CD4-positive, alpha-beta T cell treated with Interleukin-12 subunit alpha and Interleukin-12 subunit beta, for 1 hour (primary cell): ENCODE results near the gene ZCCHC8.
"Not testable (repeated sequence)": the region's sequence is repeated elsewhere in the genome, so short reads cannot be mapped to it uniquely, and the experiment has no call there.

Experiments used
- DNase-seq: peaks from one replicate; pipeline ENCODE4 v3.0.0-alpha.2; 2020

ZCCHC8 gene

DNA sequence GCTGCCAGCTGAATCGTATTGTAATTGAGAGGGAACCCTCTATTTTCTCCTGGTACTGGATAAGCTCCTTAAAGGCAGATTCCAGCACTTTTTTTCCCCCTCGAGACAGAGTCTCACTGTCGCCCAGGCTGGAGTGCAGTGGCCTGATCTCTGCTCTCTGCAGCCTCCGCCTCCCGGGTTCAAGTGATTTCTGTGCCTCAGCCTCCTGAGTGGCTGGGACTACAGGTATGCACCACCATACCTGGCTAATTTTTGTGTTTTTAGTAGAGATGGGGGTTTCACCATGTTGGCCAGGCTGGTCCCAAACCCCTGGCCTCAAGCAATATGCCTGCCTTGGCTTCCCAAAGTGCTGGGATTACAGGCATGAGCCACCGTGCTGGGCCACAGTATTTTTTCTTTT, 30.9 kb downstream of the ZCCHC8 start:
- DNase-seq = not testable (repeated sequence)

DNA sequence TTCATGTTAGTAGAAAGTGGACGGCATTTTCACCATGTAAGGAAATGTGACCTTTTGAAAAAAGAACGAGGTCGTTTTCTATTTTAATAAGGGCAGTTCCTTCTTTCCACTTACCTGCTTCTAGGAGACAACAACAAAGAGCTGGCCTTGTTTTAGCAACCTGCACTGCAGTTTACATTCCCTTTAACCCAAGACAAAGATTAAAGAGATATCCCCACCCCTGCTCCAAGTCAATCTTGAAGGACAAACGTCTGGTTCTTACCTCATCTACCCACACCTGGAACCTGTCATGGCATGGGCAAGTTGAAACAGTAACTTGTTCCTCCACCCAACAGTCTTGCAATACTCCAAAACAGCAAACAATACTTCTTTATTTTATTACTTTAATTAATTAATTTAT, 32.7 kb downstream of the ZCCHC8 start:
- DNase-seq = no peak

DNA sequence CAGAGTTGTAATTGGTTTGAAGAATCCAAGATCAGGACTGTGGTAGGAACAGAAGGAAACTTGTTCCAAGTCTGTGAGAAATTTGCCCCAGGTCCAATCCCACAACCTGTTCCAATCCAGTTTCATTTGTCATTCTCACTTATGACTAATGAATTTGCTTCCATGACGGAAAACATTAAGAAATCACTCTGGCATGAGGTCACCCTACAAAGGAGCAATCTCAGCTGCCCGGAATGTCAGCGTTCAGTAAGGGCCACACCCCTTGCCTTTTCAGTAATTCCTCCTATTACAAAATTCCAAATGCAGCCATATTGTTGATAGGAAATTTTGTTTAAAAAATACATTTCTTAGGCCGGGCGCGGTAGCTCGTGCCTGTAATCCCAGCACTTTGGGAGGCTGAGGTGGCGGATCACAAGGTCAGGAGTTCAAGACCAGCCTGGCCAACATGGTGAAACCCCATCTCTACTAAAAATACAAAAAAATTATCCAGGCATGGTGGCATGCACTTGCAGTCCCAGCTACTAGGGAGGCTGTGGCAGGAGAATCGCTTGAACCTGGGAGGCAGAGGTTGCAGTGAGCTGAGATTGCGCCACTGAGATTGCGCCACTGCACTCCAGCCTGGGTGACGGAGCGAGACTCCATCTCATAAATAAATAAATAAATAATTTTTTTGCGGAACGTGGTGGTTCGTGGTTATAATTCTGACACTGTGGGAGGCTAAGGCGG, 36.3 kb downstream of the ZCCHC8 start:
- DNase-seq = not testable (repeated sequence)

GRCh38 chr12:122460641-122461040, 40.1 kb downstream of the ZCCHC8 start:
- no peak for DNase-seq

DNA sequence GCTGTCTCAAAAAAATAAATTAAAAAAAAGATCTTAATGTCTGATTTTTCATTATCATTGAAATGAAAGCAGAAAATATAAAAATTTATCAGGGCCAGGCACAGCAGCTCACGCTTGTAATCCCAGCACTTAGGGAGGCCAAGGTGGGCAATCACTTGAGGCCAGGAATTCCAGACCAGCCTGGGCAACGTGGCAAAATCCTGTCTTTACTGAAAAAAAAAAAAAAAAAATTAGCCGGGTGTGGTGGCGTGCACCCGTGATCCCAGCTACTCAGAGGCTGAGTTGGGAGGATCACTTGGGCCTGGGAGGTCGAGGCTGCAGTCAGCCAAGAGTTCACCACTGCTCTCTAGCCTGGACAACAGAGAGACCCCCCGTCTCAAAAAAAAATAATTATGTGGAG, 40.7 kb downstream of the ZCCHC8 start:
- DNase-seq = no peak

DNA sequence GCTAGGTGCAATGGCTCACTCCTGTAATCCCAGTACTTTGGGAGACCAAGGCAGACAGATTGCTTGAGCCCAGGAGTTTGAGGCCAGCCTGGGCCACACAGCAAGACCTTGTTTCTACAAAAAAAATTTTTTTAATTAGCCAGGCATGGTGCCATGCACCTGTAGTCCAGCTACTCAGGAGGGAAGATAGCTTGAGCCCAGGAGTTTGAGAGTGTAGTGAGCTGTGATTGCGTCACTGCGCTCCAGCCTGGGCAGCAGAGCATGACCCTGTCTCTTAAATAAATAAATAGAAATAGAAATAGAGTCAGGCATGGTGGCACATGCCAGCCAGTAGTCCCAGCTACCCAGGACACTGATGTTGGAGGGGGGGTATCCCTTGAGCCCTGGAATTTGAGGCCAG, 41.5 kb downstream of the ZCCHC8 start:
- no peak for DNase-seq

GRCh38 chr12:122458105-122459035, 42.4 kb downstream of the ZCCHC8 start:
- DNase-seq = no peak

DNA sequence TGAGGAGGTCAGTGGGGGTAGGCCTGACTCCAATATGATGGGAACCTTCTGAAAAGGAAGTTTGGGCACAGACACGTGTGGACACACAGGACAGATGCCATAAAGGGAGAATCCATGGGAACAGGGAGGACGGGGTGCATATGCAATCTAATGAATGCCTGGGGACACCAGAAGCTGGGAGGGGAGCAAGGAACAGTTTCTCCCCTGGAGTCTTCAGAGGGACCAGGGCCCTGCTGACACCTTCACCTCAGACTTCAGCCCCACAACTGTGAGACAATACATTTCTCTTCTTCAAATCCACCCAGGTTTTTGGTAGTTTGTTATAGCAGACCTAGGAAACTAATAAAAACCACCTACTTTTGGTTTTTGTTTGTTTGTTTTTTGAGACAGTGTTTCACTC, 43.1 kb downstream of the ZCCHC8 start:
- no peak for DNase-seq

DNA sequence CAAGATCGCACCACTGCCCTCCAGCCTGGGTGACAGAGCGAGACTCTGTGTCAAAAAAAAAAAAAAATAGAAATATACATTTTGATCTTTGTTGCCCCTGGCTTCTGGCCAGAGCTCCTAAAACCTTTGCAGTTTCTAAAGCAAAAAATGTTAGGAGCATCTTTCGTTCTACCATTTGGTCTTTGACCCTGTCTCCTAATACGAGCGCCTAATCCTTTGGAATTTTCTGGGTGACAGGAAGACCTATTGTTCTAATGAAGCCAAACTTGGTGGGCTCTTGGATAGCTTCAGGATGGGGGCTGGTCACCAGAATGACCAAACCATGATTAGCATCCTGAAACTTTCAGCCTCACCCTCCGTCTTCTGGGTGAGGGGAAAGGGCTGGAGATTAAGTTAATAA, 46.0 kb downstream of the ZCCHC8 start:
- no peak for DNase-seq

DNA sequence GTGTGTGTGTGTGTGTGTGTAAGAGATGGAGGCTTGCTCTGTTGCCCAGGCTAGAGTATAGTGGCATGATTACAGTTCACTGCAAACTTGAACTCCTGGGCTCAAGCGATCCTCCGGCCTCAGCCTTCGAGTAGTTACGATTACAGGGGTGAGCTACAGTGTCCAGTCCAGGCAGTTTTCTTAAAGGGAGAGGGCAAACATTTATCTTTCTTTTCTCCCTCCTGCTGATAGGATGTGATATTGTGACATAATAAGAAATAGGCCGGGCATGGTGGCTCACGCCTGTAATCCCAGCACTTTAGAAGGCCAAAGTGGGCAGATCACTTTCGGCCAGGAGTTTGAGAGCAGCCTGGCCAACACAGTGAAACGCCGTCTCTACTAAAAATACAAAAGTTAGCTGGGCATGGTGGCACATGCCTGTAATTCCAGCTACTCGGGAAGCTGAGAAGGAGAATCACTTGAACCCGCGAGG, 46.4 kb downstream of the ZCCHC8 start:
- DNase-seq = no peak

DNA sequence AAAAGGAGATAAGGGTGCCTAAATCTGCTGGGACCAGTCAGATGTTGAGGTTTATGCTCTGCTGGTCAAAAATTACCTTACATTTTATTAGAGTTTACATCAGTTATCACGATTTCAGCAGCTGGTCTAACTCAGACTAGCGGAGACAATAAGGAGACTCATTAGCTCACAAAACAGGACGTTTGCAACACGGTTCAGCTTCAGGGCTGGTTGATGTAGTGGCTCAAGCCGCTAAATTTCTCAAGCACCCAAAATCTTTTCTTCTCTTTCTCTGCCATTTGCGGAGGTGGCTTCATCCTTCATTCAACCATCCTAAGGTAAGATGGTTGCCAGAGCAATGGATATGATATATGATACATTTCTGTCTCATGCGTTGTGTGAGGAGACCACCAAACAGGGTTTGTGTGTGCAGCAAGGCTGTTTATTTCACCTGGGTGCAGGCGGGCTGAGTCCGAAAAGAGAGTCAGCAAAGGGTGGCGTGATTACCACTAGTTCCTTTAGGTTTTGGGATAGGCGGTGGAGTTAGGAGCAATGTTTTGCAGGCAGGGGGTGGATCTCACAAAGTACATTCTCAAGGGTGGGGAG, 47.9 kb downstream of the ZCCHC8 start:
- no peak for DNase-seq

- no peak for DNase-seq
Observed at GRCh38 chr12:122449317-122449716, 51.4 kb downstream of the ZCCHC8 start.

DNA sequence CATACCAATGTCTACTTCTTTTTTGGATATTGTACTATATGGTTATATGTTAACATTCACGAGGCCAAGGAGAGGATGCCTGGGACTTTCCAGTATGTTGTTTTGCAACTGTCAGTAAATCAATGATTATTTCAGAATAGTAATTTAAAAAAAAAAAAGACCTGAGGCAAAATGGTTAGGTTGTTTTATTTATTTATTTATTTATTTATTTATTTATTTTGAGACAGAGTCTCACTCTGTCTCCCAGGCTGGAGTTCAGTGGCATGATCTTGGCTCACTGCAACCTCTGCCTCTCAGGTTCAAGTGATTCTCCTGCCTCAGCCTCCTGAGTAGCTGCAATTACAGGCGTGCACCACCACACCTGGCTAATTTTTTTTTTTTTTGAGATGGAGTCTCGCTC, 52.9 kb downstream of the ZCCHC8 start:
- DNase-seq = not testable (repeated sequence)

DNA sequence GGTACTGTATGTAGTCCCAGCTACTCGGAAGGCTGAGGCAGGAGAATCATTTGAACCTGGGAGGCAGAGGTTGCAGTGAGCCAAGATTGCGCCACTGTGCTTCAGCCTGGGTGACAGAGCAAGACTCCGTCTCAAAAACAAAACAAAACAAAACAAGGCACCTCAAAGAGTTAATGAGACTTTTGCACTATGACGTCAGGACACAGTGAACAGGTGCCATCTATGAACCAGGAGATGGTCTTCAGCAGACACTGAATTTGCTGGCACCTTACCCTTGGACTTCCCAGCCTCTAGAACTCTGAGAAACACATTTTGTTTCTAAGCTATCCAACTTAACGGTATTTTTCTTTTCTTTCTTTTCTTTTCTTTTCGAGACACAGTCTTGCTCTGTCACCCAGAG, 54.3 kb downstream of the ZCCHC8 start:
- not testable (repeated sequence) for DNase-seq

DNA sequence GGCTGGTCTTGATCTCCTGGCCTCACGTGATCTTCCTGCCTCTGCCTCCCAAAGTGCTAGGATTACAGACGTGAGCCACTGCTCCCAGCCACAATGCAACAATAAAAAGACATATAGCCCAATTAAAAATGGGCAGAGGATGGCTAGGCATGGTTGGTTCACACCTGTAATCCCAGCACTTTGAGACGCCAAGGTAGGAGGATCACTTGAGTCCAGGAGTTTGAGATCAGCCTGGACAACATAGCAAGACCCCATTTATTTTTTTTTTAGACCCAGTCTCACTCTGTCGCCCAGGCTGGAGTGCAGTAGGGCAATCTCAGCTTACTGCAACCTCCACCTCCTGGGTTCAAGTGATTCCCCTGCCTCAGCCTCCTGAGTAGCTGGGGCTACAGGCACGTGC, 56.7 kb downstream of the ZCCHC8 start:
- not testable (repeated sequence) for DNase-seq

- DNase-seq = not testable (repeated sequence)
Observed at GRCh38 chr12:122438822-122439221, 61.9 kb downstream of the ZCCHC8 start.

DNA sequence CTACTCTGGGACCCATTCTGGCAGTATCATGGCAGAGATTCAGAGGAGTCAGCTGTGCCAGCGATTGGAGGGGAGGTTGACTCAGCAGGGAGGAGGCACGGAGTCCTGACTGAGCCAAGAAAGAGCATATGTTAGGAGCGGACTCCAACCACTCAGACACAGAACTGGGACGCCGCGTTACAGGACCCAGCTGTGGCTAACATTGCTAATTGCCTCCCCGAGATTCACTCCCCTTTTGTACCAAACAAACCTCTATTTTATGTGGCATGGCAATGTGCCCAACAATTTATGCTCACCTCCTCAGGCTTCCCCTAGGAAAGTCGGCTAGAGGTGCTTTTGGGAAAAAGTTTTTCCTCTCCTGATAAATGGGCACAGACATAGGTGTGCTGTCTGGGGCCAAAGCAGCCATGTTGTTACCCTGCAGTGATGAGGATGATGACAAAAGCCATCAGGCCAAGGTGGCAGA, 63.0 kb downstream of the ZCCHC8 start:
- DNase-seq = no peak

GRCh38 chr12:122435186-122435585, 65.5 kb downstream of the ZCCHC8 start:
- no peak for DNase-seq

GRCh38 chr12:122429043-122429442, 71.7 kb downstream of the ZCCHC8 start:
- not testable (repeated sequence) for DNase-seq

DNA sequence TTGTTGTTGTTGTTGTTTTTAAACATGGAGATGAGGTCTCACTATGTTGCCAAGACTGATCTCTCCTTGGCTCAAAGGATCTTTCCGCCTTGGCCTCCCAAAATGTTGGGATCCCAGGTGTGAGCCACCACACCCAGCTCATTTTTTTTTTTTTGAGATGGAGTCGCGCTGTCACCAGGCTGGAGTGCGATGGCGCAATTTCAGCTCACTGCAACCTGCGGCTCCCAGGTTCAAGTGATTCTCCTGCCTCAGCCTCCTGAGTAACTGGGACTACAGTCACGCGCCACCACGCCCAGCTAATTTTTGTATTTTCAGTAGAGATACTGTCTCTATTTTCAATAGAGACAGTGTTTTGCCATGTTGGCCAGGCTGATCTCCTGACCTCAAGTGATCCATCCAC, 73.3 kb downstream of the ZCCHC8 start:
- no peak for DNase-seq

- no peak for DNase-seq
Observed at GRCh38 chr12:122423258-122424165, 77.2 kb downstream of the ZCCHC8 start.

GRCh38 chr12:122422730-122423257, 77.9 kb downstream of the ZCCHC8 start:
- DNase-seq = peak; percentile 28
